Measurements from ENCODE around the gene TTBK1.

Gene TTBK1

DNA sequence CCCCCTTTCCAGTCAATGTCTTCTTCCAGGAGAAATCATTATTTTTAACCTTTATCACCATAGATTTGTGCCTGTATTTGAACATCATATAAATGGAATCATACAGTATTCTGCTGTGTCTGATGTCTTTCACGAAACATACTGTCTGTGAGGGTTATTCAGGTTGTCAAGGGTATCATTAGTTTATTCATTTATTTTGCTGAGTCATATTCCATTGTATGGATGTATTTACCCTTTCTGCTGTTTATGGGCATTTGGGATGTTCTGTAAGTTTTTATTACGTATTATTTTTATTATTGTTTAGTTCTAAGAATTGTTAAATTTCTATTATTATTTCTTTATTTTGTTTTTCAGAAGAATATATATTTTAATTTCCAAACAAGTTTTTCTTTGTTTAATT is 36.0 kb upstream of the TTBK1 start:
- no peaks in the 10 kb centered on the region for H3K79me2 ChIP-seq (ENCODE audit: control insufficient read depth, insufficient read depth, low read length, unreplicated experiment)
- H3K27ac ChIP-seq (ENCODE audit: low read depth, low read length): no peak overlapping the region
- H3K36me3 ChIP-seq (ENCODE audit: insufficient read depth, low read length): peaks cover 10% of the 10 kb centered on the region; the same call in 1 of the 2 replicates
- no peak overlapping the region for H2AFZ ChIP-seq (ENCODE audit: low read length, unreplicated experiment)
- H3K4me1 ChIP-seq (ENCODE audit: control insufficient read depth, insufficient read depth, low read length, unreplicated experiment): peaks cover 7% of the 10 kb centered on the region
- no peak overlapping the region for H3K4me3 ChIP-seq (ENCODE audit: low read depth, low read length)
- H3K27me3 ChIP-seq (ENCODE audit: insufficient read depth, low read length): no peaks in the 10 kb centered on the region

DNA sequence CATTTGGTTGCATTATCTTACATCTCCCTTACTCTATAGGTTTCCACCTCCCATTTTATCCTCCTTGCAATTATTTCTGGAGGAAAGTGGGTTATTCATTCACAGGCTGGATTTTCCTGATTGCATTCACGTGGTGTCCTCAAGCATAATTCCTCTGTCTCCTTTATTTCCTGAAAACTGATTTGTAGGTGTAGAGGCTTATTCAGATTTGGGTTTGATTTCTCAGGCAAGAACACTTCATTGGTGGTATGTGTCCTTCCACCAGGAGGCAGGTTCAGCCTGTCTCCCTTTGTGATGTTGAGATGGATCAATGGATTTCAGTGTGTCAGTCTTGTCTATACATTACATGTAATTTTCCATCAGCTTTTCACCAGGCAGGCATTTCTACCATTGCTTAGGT is 31.3 kb upstream of the TTBK1 start:
- H2AFZ ChIP-seq (ENCODE audit: low read length, unreplicated experiment): no peak overlapping the region
- peaks cover 7% of the 10 kb centered on the region for H3K4me1 ChIP-seq (ENCODE audit: control insufficient read depth, insufficient read depth, low read length, unreplicated experiment)

GRCh38 chr6:43213431-43213830 is 29.9 kb upstream of the TTBK1 start:
- Histone ChIP-seq H3K27ac (ENCODE audit: low read depth, low read length) (no peak overlapping the region), H3K79me2 (ENCODE audit: control insufficient read depth, insufficient read depth, low read length, unreplicated experiment) (no peaks in the 10 kb centered on the region), H3K4me1 (ENCODE audit: control insufficient read depth, insufficient read depth, low read length, unreplicated experiment) (peaks cover 7% of the 10 kb centered on the region), H3K36me3 (ENCODE audit: insufficient read depth, low read length) (no peaks in the 10 kb centered on the region), H3K4me3 (ENCODE audit: low read depth, low read length) (no peak overlapping the region), H2AFZ (ENCODE audit: low read length, unreplicated experiment) (no peak overlapping the region), H3K27me3 (ENCODE audit: insufficient read depth, low read length) (no peaks in the 10 kb centered on the region)

More for the DNA sequence above, 31.3 kb upstream of the TTBK1 start:
- Histone ChIP-seq H3K4me3 (ENCODE audit: low read depth, low read length) (no peak overlapping the region), H3K27me3 (ENCODE audit: insufficient read depth, low read length) (no peaks in the 10 kb centered on the region), H3K79me2 (ENCODE audit: control insufficient read depth, insufficient read depth, low read length, unreplicated experiment) (no peaks in the 10 kb centered on the region), H3K27ac (ENCODE audit: low read depth, low read length) (no peak overlapping the region), H3K36me3 (ENCODE audit: insufficient read depth, low read length) (no peaks in the 10 kb centered on the region)

- Histone ChIP-seq H3K36me3 (ENCODE audit: insufficient read depth, low read length) (no peaks in the 10 kb centered on the region), H3K79me2 (ENCODE audit: control insufficient read depth, insufficient read depth, low read length, unreplicated experiment) (no peaks in the 10 kb centered on the region), H3K4me1 (ENCODE audit: control insufficient read depth, insufficient read depth, low read length, unreplicated experiment) (peaks cover 7% of the 10 kb centered on the region), H2AFZ (ENCODE audit: low read length, unreplicated experiment) (no peak overlapping the region), H3K27me3 (ENCODE audit: insufficient read depth, low read length) (no peaks in the 10 kb centered on the region), H3K4me3 (ENCODE audit: low read depth, low read length) (no peak overlapping the region), H3K27ac (ENCODE audit: low read depth, low read length) (no peak overlapping the region)
These were observed 28.2 kb upstream of the TTBK1 start for GRCh38 chr6:43215066-43215465.

DNA sequence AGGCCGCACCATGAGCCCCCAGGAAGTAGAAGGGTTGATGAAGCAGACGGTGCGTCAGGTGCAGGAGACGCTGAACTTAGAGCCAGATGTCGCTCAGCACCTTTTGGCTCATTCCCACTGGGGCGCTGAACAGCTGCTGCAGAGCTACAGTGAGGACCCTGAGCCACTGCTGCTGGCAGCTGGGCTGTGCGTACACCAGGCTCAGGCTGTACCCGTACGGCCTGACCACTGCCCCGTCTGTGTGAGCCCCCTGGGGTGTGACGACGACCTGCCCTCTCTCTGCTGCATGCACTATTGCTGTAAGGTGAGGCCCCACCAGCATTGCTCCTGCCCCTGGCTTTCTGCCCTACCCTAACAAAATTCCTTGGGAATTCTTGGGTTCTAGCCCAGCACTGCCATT is 27.1 kb upstream of the TTBK1 start:
- Histone ChIP-seq H3K27me3 (ENCODE audit: insufficient read depth, low read length) (no peaks in the 10 kb centered on the region), H3K79me2 (ENCODE audit: control insufficient read depth, insufficient read depth, low read length, unreplicated experiment) (no peaks in the 10 kb centered on the region), H3K4me1 (ENCODE audit: control insufficient read depth, insufficient read depth, low read length, unreplicated experiment) (peaks cover under 1% of the 10 kb centered on the region), H2AFZ (ENCODE audit: low read length, unreplicated experiment) (no peak overlapping the region), H3K4me3 (ENCODE audit: low read depth, low read length) (no peak overlapping the region), H3K36me3 (ENCODE audit: insufficient read depth, low read length) (no peaks in the 10 kb centered on the region), H3K27ac (ENCODE audit: low read depth, low read length) (no peak overlapping the region)

DNA sequence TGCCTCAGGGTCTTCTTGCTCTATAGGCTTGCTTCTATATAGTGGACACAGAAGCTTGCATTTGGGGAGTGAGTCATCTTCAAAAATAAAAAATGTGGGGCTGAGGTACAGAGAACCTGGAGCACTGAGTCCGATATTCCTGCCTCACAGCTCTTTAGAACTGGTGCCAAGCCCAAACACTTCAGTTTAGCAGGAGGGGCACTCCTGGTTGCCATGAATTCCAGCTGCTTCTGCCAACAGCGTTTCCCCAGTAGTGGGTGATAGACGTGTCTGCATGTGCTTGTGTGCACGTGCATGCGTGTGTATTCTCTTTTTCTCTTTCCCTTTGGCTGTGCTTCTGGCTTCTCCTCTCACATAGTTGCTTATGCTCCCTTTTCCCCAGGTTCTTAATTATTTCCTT is 25.9 kb upstream of the TTBK1 start:
- Histone ChIP-seq H3K36me3 (ENCODE audit: insufficient read depth, low read length) (no peaks in the 10 kb centered on the region), H2AFZ (ENCODE audit: low read length, unreplicated experiment) (no peak overlapping the region)

GRCh38 chr6:43219119-43219518 is 24.2 kb upstream of the TTBK1 start:
- Histone ChIP-seq H3K36me3 (ENCODE audit: insufficient read depth, low read length) (no peaks in the 10 kb centered on the region; the same call in 1 of the 2 replicates), H3K4me3 (ENCODE audit: low read depth, low read length) (no peak overlapping the region), H3K27me3 (ENCODE audit: insufficient read depth, low read length) (no peaks in the 10 kb centered on the region), H3K4me1 (ENCODE audit: control insufficient read depth, insufficient read depth, low read length, unreplicated experiment) (peaks cover 1% of the 10 kb centered on the region), H3K27ac (ENCODE audit: low read depth, low read length) (no peak overlapping the region), H2AFZ (ENCODE audit: low read length, unreplicated experiment) (no peak overlapping the region), H3K79me2 (ENCODE audit: control insufficient read depth, insufficient read depth, low read length, unreplicated experiment) (no peaks in the 10 kb centered on the region)

More for the DNA sequence above, 25.9 kb upstream of the TTBK1 start:
- Histone ChIP-seq H3K27me3 (ENCODE audit: insufficient read depth, low read length) (no peaks in the 10 kb centered on the region), H3K27ac (ENCODE audit: low read depth, low read length) (no peak overlapping the region), H3K79me2 (ENCODE audit: control insufficient read depth, insufficient read depth, low read length, unreplicated experiment) (no peaks in the 10 kb centered on the region), H3K4me1 (ENCODE audit: control insufficient read depth, insufficient read depth, low read length, unreplicated experiment) (no peaks in the 10 kb centered on the region), H3K4me3 (ENCODE audit: low read depth, low read length) (no peak overlapping the region)

GRCh38 chr6:43219814-43220213 is 23.5 kb upstream of the TTBK1 start:
- Histone ChIP-seq H3K27me3 (ENCODE audit: insufficient read depth, low read length) (no peaks in the 10 kb centered on the region), H3K4me1 (ENCODE audit: control insufficient read depth, insufficient read depth, low read length, unreplicated experiment) (peaks cover 7% of the 10 kb centered on the region), H2AFZ (ENCODE audit: low read length, unreplicated experiment) (no peak overlapping the region), H3K27ac (ENCODE audit: low read depth, low read length) (no peak overlapping the region), H3K4me3 (ENCODE audit: low read depth, low read length) (no peak overlapping the region), H3K79me2 (ENCODE audit: control insufficient read depth, insufficient read depth, low read length, unreplicated experiment) (no peaks in the 10 kb centered on the region), H3K36me3 (ENCODE audit: insufficient read depth, low read length) (no peaks in the 10 kb centered on the region; the same call in 1 of the 2 replicates)

- Histone ChIP-seq H3K79me2 (ENCODE audit: control insufficient read depth, insufficient read depth, low read length, unreplicated experiment) (no peaks in the 10 kb centered on the region), H3K4me3 (ENCODE audit: low read depth, low read length) (no peak overlapping the region), H3K4me1 (ENCODE audit: control insufficient read depth, insufficient read depth, low read length, unreplicated experiment) (peaks cover 7% of the 10 kb centered on the region), H2AFZ (ENCODE audit: low read length, unreplicated experiment) (no peak overlapping the region), H3K27ac (ENCODE audit: low read depth, low read length) (no peak overlapping the region), H3K36me3 (ENCODE audit: insufficient read depth, low read length) (no peaks in the 10 kb centered on the region; the same call in 1 of the 2 replicates), H3K27me3 (ENCODE audit: insufficient read depth, low read length) (no peaks in the 10 kb centered on the region)
These were observed 22.8 kb upstream of the TTBK1 start for GRCh38 chr6:43220439-43220951.

DNA sequence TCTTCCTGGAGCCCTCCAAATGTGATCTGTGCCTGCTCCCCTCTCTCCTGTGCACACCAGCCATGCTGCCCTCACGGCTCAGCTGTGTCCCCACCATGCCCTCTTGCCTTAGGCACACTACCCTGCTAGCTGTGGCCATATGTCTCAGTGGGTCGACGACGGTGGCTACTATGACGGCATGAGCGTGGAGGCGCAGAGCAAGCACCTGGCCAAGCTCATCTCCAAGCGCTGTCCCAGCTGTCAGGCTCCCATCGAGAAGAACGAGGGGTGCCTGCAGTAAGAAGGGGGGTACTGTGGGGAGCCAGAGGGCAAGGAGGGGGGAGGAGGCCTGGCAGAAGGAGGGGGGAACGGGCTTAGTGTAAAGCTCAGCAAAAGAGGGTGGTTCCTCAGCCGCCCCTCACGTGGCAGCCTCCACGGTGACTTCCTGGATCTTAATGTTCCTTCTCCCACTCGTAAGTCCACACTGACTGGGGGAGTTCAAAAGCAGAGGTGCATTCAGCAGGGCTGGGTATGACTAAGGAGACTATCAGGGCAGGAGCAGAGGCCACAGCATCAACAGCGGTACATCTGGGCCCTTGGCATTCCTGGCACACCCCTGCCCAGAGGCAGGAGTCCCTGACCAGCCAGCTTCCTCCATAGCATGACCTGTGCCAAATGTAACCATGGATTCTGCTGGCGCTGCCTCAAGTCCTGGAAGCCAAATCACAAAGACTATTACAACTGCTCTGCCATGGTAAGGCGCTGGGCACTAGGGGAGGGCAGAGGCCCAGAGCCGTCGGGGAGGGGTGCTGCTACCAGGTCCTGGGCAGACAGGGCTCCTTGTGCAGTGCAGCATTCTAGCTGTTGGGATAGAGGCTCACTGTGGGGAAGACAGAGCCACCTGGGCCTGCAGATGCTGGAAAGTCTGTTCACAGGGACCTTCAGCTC is 22.0 kb upstream of the TTBK1 start:
- Histone ChIP-seq H3K27me3 (ENCODE audit: insufficient read depth, low read length) (no peaks in the 10 kb centered on the region), H3K4me3 (ENCODE audit: low read depth, low read length) (no peak overlapping the region), H3K4me1 (ENCODE audit: control insufficient read depth, insufficient read depth, low read length, unreplicated experiment) (peaks cover 7% of the 10 kb centered on the region), H3K27ac (ENCODE audit: low read depth, low read length) (no peak overlapping the region), H3K36me3 (ENCODE audit: insufficient read depth, low read length) (no peaks in the 10 kb centered on the region; the same call in 1 of the 2 replicates), H2AFZ (ENCODE audit: low read length, unreplicated experiment) (no peak overlapping the region), H3K79me2 (ENCODE audit: control insufficient read depth, insufficient read depth, low read length, unreplicated experiment) (no peaks in the 10 kb centered on the region)
